ENCODE data around the gene HIPK2.

- TF ChIP-seq, protein P1, sequence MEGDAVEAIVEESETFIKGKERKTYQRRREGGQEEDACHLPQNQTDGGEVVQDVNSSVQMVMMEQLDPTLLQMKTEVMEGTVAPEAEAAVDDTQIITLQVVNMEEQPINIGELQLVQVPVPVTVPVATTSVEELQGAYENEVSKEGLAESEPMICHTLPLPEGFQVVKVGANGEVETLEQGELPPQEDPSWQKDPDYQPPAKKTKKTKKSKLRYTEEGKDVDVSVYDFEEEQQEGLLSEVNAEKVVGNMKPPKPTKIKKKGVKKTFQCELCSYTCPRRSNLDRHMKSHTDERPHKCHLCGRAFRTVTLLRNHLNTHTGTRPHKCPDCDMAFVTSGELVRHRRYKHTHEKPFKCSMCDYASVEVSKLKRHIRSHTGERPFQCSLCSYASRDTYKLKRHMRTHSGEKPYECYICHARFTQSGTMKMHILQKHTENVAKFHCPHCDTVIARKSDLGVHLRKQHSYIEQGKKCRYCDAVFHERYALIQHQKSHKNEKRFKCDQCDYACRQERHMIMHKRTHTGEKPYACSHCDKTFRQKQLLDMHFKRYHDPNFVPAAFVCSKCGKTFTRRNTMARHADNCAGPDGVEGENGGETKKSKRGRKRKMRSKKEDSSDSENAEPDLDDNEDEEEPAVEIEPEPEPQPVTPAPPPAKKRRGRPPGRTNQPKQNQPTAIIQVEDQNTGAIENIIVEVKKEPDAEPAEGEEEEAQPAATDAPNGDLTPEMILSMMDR (IDR thresholded peaks at IDR 0.05), result no peak
- no peak for TF ChIP-seq POLR2A (IDR thresholded peaks at IDR 0.05)
Observed at GRCh38 chr7:139687211-139687954, 90.4 kb downstream of the HIPK2 start.
